GM23338 (cell line): ENCODE results near the gene PHLDB3. TPM values are rescaled to one million over a fixed set of nuclear protein-coding genes. Genes with fewer than 3 reads are reported as not detected.

Experiments used
- ATAC-seq: fragments of 200-7000 bp; cut with Tn5 transposase; 3 replicates; pipeline ENCODE4 v1.9.1; 2020
- DNase-seq: peaks from one replicate; pipeline ENCODE4 v3.0.0-alpha.2; 2015; ENCODE audit warnings: low spot score
- H2AFZ ChIP-seq: fragments of 200-600 bp; sonication (generic); 2 replicates; pipeline ENCODE4 v1.8.0; 2016; ENCODE audit warnings: antibody characterized with exemption, mild to moderate bottlenecking, moderate library complexity
- H3F3A ChIP-seq: fragments of 200-600 bp; sonication (generic); replicated peaks from 2 replicates; pipeline ENCODE4 v1.8.0; 2017; ENCODE audit warnings: antibody characterized with exemption, mixed run types, low read depth
- H3K27ac ChIP-seq: fragments of 200-600 bp; sonication (generic); 2 replicates; pipeline ENCODE4 v1.6.1; 2016; ENCODE audit warnings: low read depth
- H3K27me3 ChIP-seq: fragments of 200-600 bp; sonication (generic); 2 replicates; pipeline ENCODE4 v1.8.0; 2016; ENCODE audit warnings: mild to moderate bottlenecking, mixed run types, moderate library complexity; ENCODE audit not compliant: insufficient read depth
- H3K36me3 ChIP-seq: fragments of 200-600 bp; sonication (generic); 2 replicates; pipeline ENCODE4 v1.8.0; 2016; ENCODE audit warnings: mild to moderate bottlenecking; ENCODE audit not compliant: insufficient read depth
- H3K4me1 ChIP-seq: fragments of 200-600 bp; sonication (generic); 2 replicates; pipeline ENCODE4 v1.8.0; 2016; ENCODE audit warnings: mild to moderate bottlenecking, moderate library complexity; ENCODE audit not compliant: insufficient read depth
- H3K4me2 ChIP-seq: fragments of 200-600 bp; sonication (generic); 2 replicates; pipeline ENCODE4 v1.7.1; 2017; ENCODE audit warnings: mixed run types
- H3K4me3 ChIP-seq: fragments of 200-600 bp; sonication (generic); 2 replicates; pipeline ENCODE4 v1.6.1; 2016; ENCODE audit warnings: mixed run types
- H3K79me2 ChIP-seq: fragments of 200-600 bp; sonication (generic); replicated peaks from 2 replicates; pipeline ENCODE4 v1.8.0; 2017; ENCODE audit warnings: mild to moderate bottlenecking; ENCODE audit not compliant: insufficient read depth
- H3K9me2 ChIP-seq: fragments of 200-600 bp; sonication (generic); 2 replicates; pipeline ENCODE4 v1.8.0; 2017; ENCODE audit not compliant: insufficient read depth
- H4K20me1 ChIP-seq: fragments of 200-600 bp; sonication (generic); replicated peaks from 2 replicates; pipeline ENCODE4 v1.8.0; 2017; ENCODE audit warnings: mild to moderate bottlenecking; ENCODE audit not compliant: insufficient read depth
- H3K27ac Mint-ChIP-seq: 2 replicates; pipeline ENCODE4 v1.8.0; 2020; ENCODE audit warnings: inconsistent platforms, mild to moderate bottlenecking, moderate library complexity, mixed read lengths
- H3K27me3 Mint-ChIP-seq: 3 replicates; pipeline ENCODE4 v1.8.0; 2022; ENCODE audit warnings: low read depth, mild to moderate bottlenecking, moderate library complexity, mixed read lengths, inconsistent platforms; ENCODE audit not compliant: insufficient read depth, poor library complexity
- H3K36me3 Mint-ChIP-seq: 3 replicates; pipeline ENCODE4 v1.8.0; 2021; ENCODE audit warnings: low read depth, mild to moderate bottlenecking, inconsistent platforms, moderate library complexity, mixed read lengths
- H3K4me1 Mint-ChIP-seq: 3 replicates; pipeline ENCODE4 v1.8.0; 2020; ENCODE audit warnings: mild to moderate bottlenecking, inconsistent platforms, mixed read lengths
- H3K4me3 Mint-ChIP-seq: 3 replicates; pipeline ENCODE4 v1.8.0; 2021; ENCODE audit warnings: moderate library complexity, mild to moderate bottlenecking, inconsistent platforms, mixed read lengths
- H3K9me3 Mint-ChIP-seq: 3 replicates; pipeline ENCODE4 v1.8.0; 2020; ENCODE audit warnings: moderate library complexity, mild to moderate bottlenecking, inconsistent platforms, mixed read lengths
- CREB1 ChIP-seq: fragments of 250-450 bp; sonication (Bioruptor Pico); IDR thresholded peaks from 2 replicates; pipeline ENCODE4 v1.5.0; 2020; ENCODE audit warnings: low read depth, mild to moderate bottlenecking, moderate library complexity
- ETS1 ChIP-seq: IDR thresholded peaks from 2 replicates; pipeline ENCODE4 v1.6.1; 2016; ENCODE audit warnings: antibody characterized with exemption
- EZH2 ChIP-seq: fragments of 200-600 bp; sonication (generic); IDR thresholded peaks from one replicate; pipeline ENCODE4 v1.8.0; 2017; ENCODE audit warnings: antibody characterized with exemption, mild to moderate bottlenecking, low read depth; ENCODE audit not compliant: unreplicated experiment
- EZH2phosphoT487 ChIP-seq: fragments of 200-600 bp; sonication (generic); IDR thresholded peaks from one replicate; pipeline ENCODE4 v1.8.1; 2018; ENCODE audit warnings: antibody characterized with exemption; ENCODE audit not compliant: unreplicated experiment
- JUNB ChIP-seq: IDR thresholded peaks from one replicate; pipeline ENCODE4 v1.6.1; 2016; ENCODE audit warnings: antibody characterized with exemption; ENCODE audit not compliant: unreplicated experiment
- POLR2AphosphoS5 ChIP-seq: IDR thresholded peaks from 2 replicates; pipeline ENCODE4 v1.6.1; 2016; ENCODE audit warnings: antibody characterized with exemption, low read depth
- STAT1 ChIP-seq: IDR thresholded peaks from one replicate; pipeline ENCODE4 v1.6.1; 2016; ENCODE audit warnings: antibody characterized with exemption; ENCODE audit not compliant: unreplicated experiment
- ZNF114 ChIP-seq: fragments of 250-450 bp; sonication (Bioruptor Pico); IDR thresholded peaks from 2 replicates; pipeline ENCODE4 v1.5.0; 2020; ENCODE audit warnings: mild to moderate bottlenecking, moderate library complexity
- polyA plus RNA-seq: library from polyadenylated mRNA; unstranded; fragments of >200 nt; fragmentation: Nextera tagmentation; extraction: Ambion mirVana; gene quantifications from 2 replicates; pipeline ENCODE4 v1.2.1, GENCODE V29; 2016
- total RNA-seq: library from RNA; depleted of rRNA; stranded (reverse); fragments of >200 nt; shearing (Covaris generic); gene quantifications from 2 replicates; pipeline ENCODE4 v1.2.3, GENCODE V29; 2014
- TF ChIP-seq, protein P1 (sequence below): fragments of 250-450 bp; sonication (Bioruptor Pico); IDR thresholded peaks from 2 replicates; pipeline ENCODE4 v1.5.0; 2020; ENCODE audit warnings: mild to moderate bottlenecking, moderate library complexity
- TF ChIP-seq, protein P2 (sequence below): IDR thresholded peaks from one replicate; pipeline ENCODE4 v1.6.1; 2018; ENCODE audit warnings: antibody characterized with exemption; ENCODE audit not compliant: unreplicated experiment

The PHLDB3 gene
- total and polyA plus RNA-seq, 2 experiments from 2014 or later = 6.3 to 15.4 TPM

GRCh38 chr19:43510713-43511112 is 6.2 kb upstream of the PHLDB3 start:
- Histone ChIP-seq H4K20me1 (no peaks in the 10 kb centered on the region), H3K79me2 (no peaks in the 10 kb centered on the region), H3K4me2 (no peak overlapping the region), H3K27me3 (no peaks in the 10 kb centered on the region), H3K4me1 (no peaks in the 10 kb centered on the region), H3K36me3 (no peaks in the 10 kb centered on the region), H3F3A (no peaks in the 10 kb centered on the region), H2AFZ (no peak overlapping the region), H3K9me2 (no peaks in the 10 kb centered on the region), H3K27ac (no peak overlapping the region), H3K4me3 (no peak overlapping the region)
- DNase-seq = no peak
- H3K9me3 Mint-ChIP-seq = peaks cover 10% of the 10 kb centered on the region; the same call in 2 of the 3 replicates
- TF ChIP-seq ETS1 = no peak
- no peak for ATAC-seq
- peaks cover 2% of the 10 kb centered on the region for H3K27me3 Mint-ChIP-seq
- no peak overlapping the region for H3K4me3 Mint-ChIP-seq
- H3K27ac Mint-ChIP-seq = no peak overlapping the region
- H3K4me1 Mint-ChIP-seq = no peaks in the 10 kb centered on the region
- peaks cover 45% of the 10 kb centered on the region for H3K36me3 Mint-ChIP-seq

GRCh38 chr19:43507880-43508279 is 3.3 kb upstream of the PHLDB3 start:
- Histone ChIP-seq H3K4me1 (peaks cover 8% of the 10 kb centered on the region; the same call in 1 of the 2 replicates), H3K4me3 (no peak overlapping the region), H3K27me3 (peaks cover 11% of the 10 kb centered on the region), H3K9me2 (no peaks in the 10 kb centered on the region), H3K27ac (no peak overlapping the region), H4K20me1 (no peaks in the 10 kb centered on the region), H3F3A (0 out of 2 replicates have a peak, but pooled peaks cover 5% of the 10 kb centered on the region), H3K4me2 (no peak overlapping the region), H3K79me2 (no peaks in the 10 kb centered on the region), H2AFZ (no peak overlapping the region), H3K36me3 (no peaks in the 10 kb centered on the region)
- Mint-ChIP-seq H3K27ac (no peak overlapping the region), H3K27me3 (peaks cover 19% of the 10 kb centered on the region), H3K4me3 (no peak overlapping the region), H3K4me1 (peaks cover 11% of the 10 kb centered on the region; the same call in 2 of the 3 replicates), H3K36me3 (peaks cover 31% of the 10 kb centered on the region), H3K9me3 (peaks cover 7% of the 10 kb centered on the region; the same call in 1 of the 3 replicates)
- DNase-seq (no peak), ATAC-seq (no peak)
- no peak for TF ChIP-seq CREB1 (CRISPR knock-in tag)
- no peak for TF ChIP-seq STAT1
- no peak for TF ChIP-seq ZNF114
- TF ChIP-seq, protein P1, sequence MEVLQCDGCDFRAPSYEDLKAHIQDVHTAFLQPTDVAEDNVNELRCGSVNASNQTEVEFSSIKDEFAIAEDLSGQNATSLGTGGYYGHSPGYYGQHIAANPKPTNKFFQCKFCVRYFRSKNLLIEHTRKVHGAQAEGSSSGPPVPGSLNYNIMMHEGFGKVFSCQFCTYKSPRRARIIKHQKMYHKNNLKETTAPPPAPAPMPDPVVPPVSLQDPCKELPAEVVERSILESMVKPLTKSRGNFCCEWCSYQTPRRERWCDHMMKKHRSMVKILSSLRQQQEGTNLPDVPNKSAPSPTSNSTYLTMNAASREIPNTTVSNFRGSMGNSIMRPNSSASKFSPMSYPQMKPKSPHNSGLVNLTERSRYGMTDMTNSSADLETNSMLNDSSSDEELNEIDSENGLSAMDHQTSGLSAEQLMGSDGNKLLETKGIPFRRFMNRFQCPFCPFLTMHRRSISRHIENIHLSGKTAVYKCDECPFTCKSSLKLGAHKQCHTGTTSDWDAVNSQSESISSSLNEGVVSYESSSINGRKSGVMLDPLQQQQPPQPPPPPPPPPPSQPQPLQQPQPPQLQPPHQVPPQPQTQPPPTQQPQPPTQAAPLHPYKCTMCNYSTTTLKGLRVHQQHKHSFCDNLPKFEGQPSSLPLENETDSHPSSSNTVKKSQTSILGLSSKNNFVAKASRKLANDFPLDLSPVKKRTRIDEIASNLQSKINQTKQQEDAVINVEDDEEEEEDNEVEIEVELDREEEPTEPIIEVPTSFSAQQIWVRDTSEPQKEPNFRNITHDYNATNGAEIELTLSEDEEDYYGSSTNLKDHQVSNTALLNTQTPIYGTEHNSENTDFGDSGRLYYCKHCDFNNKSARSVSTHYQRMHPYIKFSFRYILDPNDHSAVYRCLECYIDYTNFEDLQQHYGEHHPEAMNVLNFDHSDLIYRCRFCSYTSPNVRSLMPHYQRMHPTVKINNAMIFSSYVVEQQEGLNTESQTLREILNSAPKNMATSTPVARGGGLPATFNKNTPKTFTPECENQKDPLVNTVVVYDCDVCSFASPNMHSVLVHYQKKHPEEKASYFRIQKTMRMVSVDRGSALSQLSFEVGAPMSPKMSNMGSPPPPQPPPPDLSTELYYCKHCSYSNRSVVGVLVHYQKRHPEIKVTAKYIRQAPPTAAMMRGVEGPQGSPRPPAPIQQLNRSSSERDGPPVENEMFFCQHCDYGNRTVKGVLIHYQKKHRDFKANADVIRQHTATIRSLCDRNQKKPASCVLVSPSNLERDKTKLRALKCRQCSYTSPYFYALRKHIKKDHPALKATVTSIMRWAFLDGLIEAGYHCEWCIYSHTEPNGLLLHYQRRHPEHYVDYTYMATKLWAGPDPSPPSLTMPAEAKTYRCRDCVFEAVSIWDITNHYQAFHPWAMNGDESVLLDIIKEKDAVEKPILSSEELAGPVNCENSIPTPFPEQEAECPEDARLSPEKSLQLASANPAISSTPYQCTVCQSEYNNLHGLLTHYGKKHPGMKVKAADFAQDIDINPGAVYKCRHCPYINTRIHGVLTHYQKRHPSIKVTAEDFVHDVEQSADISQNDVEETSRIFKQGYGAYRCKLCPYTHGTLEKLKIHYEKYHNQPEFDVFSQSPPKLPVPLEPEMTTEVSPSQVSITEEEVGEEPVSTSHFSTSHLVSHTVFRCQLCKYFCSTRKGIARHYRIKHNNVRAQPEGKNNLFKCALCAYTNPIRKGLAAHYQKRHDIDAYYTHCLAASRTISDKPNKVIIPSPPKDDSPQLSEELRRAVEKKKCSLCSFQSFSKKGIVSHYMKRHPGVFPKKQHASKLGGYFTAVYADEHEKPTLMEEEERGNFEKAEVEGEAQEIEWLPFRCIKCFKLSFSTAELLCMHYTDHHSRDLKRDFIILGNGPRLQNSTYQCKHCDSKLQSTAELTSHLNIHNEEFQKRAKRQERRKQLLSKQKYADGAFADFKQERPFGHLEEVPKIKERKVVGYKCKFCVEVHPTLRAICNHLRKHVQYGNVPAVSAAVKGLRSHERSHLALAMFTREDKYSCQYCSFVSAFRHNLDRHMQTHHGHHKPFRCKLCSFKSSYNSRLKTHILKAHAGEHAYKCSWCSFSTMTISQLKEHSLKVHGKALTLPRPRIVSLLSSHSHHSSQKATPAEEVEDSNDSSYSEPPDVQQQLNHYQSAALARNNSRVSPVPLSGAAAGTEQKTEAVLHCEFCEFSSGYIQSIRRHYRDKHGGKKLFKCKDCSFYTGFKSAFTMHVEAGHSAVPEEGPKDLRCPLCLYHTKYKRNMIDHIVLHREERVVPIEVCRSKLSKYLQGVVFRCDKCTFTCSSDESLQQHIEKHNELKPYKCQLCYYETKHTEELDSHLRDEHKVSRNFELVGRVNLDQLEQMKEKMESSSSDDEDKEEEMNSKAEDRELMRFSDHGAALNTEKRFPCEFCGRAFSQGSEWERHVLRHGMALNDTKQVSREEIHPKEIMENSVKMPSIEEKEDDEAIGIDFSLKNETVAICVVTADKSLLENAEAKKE (CRISPR knock-in tag) = no peak
- TF ChIP-seq, protein P2, sequence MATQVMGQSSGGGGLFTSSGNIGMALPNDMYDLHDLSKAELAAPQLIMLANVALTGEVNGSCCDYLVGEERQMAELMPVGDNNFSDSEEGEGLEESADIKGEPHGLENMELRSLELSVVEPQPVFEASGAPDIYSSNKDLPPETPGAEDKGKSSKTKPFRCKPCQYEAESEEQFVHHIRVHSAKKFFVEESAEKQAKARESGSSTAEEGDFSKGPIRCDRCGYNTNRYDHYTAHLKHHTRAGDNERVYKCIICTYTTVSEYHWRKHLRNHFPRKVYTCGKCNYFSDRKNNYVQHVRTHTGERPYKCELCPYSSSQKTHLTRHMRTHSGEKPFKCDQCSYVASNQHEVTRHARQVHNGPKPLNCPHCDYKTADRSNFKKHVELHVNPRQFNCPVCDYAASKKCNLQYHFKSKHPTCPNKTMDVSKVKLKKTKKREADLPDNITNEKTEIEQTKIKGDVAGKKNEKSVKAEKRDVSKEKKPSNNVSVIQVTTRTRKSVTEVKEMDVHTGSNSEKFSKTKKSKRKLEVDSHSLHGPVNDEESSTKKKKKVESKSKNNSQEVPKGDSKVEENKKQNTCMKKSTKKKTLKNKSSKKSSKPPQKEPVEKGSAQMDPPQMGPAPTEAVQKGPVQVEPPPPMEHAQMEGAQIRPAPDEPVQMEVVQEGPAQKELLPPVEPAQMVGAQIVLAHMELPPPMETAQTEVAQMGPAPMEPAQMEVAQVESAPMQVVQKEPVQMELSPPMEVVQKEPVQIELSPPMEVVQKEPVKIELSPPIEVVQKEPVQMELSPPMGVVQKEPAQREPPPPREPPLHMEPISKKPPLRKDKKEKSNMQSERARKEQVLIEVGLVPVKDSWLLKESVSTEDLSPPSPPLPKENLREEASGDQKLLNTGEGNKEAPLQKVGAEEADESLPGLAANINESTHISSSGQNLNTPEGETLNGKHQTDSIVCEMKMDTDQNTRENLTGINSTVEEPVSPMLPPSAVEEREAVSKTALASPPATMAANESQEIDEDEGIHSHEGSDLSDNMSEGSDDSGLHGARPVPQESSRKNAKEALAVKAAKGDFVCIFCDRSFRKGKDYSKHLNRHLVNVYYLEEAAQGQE = no peak
- no peak for TF ChIP-seq JUNB
- no peak for TF ChIP-seq EZH2
- no peak for TF ChIP-seq EZH2phosphoT487
- TF ChIP-seq ETS1 = no peak
- no peak for TF ChIP-seq POLR2AphosphoS5
